GM21528 (cell line): ENCODE results near the gene RAD51B.
"Not testable (repeated sequence)": the region's sequence is repeated elsewhere in the genome, so short reads cannot be mapped to it uniquely, and the experiment has no call there.

Source experiments
- ATAC-seq: cut with Tn5 transposase; IDR thresholded peaks from one replicate; pipeline ENCODE4 v1.9.1; 2021; ENCODE audit warnings: mild to moderate bottlenecking, moderate library complexity; ENCODE audit not compliant: unreplicated experiment, low FRiP score

RAD51B gene

DNA sequence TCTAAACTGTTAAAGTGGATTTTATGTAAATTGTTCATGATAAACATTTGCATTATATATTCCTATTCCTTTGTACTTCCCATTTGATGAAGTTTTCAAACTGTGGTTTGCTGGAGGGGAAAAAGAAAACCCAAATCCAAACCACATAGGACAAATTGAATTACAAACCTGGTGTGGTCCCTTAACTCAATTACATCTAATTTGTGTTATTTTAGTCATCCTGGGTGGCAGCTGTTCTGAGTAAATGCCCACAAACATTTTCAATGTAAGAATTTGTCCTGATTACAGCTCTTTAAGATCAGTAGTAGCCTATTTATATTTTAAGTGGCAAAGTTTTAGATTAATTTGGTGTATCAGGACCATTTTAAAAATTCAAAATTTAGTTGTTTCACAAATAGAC lies 153.9 kb downstream of the RAD51B start:
- ATAC-seq: no peak

DNA sequence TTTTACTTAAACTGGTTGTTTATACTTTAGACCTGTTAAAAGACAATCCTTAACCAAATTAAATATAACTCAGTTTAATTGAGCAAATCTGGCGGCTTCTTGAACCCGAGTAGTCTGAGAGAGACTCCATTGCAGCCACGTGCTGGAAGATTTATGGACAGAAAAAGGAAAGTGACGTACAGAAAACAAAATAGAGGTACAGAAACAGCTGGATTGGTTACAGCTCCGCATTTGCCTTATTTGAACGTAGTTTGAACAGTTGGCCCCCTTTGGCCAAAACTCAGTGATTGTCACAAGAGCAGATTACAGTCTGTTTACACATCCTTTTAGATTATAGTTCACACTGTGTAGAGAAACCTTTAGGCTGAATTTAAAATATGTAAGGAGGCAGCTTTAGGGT lies 155.9 kb downstream of the RAD51B start:
- no peak for ATAC-seq

DNA sequence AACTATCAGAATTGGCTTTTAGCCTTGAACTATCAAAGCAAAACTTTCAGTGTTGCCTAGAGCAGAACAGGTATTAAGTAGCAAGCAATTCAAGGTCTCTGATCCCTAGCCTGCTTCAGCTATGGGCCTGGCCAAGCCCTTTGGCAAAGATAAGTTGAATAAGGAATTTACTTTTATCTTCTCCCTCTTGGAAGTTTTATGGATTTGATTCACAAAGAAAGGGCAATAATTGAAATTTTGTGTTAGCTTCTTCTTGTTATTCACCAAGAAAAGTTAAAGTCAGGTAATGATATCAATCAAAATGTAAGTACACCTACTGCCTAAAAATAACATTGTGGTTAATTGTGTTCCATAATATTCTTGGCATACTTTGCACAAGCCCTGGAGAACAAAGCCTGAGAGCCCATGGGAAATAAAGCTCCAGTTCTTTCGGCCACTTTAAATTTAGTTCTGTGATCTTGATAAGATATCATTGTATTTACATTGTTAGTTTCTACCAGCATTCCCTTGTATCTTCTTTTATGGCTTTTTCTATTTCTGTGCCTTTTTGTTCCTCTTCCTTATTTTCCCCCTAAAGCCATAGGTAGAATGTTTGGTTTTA lies 158.0 kb downstream of the RAD51B start:
- no peak for ATAC-seq

DNA sequence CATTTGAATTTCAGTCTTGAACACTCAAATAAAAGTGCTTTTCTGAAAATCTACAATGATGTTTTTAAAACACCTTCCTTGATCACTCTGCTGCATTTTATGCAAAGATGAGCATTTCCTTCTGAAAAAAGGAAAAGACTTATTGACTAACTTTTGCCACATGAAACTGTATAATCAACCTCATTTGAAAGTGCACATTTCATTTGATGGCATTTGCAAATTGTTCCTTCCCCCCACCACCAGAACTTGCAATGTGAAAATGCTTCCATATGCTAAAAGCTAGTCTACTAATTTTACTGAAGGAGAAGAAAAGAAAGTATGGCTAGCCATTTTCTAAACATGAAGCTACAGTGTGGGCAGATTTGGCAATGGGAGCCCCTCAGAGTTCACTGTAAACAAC lies 159.2 kb downstream of the RAD51B start:
- ATAC-seq: no peak

DNA sequence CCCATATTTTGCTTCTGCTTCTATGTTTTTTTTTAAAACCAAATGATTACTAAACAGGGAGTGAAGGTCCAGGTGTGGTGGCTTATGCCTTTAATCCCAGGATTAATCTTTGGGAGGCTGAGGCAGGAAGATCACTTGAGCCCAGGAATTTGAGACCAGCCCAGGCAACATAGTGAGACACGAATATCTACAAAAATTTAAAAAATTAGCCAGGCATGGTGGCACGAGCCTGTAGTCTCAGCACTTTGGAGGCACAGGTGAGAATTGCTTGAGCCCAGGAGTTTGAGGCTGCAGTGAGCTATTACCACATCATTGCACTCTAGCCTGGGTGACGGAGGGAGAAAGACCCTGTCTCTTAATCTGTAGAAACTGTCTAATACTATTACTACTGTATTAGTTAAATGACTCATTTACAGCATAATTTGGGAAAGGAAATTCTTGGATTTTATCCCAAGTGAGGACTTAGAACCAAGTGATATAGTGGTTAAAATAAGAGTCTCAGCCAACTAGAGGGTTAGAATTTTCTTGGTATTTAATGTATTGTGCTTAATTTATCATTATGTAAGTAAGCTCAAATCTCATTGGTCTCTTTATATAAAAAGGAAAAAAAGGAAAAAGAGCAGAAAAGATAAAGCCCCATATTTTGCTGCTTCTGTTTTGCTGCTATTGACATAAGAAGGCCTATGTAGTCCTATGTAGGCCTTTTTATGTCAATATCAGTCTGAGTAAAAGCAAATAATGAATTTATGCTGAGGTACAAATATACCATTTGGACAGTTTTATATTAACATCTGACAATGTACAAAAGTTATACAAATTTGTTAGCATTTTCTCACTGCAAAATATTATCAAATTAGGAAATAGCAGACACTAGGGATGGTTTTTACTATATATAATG lies 163.4 kb downstream of the RAD51B start:
- no peak for ATAC-seq

DNA sequence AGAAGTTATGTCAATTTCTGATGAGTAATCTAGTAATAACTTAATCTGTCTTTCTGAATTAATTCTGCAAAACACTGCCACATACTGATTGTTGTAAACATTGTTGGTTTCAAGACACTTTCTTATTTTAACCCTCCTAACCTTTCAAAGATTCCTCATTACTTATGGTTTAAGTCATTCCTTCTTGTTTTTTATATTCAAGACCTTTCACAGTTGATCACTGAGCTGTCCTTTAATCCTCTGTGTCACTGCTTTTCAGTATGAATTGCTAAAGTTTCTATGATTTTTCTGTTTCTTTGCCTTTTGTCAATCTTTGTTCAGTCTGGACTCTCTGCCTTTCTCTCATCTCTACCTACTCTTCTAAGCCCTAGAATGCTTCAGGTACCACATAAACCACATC lies 164.7 kb downstream of the RAD51B start:
- ATAC-seq: no peak

DNA sequence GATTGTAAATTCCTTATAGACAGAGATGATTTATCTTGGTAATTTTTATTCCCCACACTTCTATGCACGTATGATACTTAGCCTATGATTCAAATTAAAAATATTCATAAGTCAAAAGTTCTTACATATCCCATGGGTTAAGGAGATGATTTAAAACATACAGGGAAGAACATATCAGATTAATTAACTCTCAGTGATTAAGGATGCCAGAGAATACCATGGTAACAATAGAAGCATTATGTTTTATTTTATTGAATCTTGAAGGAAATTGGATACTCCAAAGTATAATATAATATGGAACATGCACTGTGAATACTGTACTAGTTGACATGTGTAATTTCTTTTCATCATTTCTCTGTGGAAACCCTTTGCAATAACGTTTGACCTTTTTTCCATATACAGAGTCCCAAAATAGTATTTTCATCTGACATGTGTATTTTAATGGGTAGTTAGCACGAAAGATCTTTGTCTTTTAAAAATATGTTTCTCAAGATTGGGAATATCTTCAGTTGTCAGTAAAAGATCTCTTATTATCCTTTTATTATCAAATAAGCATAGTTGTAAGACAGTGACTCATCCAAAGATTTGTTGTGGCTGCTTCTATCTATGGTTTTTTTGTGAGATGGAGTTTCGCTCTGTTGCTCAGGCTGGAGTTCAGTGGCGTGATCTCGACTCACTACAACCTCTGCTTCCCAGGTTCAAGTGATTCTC lies 166.7 kb downstream of the RAD51B start:
- ATAC-seq: no peak

DNA sequence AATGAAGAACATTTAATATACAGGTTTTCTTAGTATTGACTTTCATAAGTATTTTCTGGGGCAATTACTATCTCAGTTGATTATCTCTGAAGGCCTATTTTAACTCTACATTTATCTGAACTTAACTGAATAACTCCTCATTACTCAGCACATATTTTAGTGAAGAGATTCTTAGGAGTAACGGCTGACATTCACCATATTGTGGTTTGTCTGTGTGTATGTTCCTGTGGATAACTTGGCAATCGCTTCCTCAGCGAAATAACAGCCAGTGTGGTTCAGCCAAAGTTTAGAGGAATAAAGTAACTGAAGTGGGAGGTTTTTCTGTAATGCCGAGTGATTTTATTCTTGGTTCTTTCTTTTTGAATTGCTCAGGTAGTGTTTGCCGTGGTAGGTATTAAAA lies 168.0 kb downstream of the RAD51B start:
- no peak for ATAC-seq

DNA sequence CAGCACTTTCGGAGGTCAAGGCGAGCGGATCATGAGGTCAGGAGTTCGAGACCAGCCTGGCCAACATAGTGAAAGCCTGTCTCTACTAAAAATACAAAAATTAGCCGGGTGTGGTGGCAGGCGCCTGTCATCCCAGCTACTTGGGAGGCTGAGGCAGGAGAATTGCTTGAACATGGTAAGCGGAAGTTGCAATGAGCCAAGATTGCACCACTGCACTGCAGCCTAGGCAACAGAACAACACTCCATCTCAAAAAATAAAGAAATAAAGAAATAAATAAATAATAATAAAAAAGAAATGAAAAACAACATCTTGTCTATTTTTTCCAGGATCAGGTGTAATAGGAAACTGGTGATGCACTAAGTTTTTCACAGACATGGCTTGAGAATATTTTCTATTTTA lies 168.6 kb downstream of the RAD51B start:
- ATAC-seq: not testable (repeated sequence)

DNA sequence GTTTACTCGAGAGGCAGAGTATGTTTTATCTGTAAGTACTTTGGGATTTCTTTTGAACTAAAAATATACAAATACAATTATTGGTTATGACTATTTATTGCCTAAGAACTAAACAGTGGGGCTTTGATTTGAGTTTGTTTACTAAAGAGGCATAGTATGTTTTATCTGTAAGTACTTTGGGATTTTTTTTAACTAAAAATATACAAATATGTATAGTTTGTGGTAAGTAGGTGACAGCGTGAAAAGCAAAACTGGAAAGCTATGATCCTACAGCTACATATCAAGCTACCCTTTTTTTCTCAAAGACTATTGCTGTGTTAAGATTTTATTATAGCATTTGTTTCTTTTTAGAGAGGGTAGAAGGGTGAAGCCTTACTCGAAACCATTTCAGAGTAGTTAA lies 171.0 kb downstream of the RAD51B start:
- no peak for ATAC-seq

DNA sequence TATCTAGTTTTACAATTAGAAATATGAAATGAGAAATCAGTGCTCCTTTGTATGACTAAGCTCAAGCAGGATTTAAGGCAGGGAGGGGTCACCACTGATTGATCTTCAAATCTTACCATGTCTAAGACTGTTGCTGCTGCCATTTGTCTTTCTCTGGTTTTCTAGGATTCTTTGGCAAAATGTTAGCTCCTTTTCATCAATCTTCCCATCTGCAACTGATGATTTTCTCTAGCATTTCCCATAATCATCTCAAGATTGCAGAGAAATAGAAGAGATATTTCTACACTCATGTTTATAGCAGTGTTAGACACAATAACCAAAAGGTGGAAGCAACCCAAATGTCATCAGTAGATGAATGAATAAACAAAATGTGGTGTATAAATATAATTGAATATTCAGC lies 175.0 kb downstream of the RAD51B start:
- ATAC-seq: no peak

DNA sequence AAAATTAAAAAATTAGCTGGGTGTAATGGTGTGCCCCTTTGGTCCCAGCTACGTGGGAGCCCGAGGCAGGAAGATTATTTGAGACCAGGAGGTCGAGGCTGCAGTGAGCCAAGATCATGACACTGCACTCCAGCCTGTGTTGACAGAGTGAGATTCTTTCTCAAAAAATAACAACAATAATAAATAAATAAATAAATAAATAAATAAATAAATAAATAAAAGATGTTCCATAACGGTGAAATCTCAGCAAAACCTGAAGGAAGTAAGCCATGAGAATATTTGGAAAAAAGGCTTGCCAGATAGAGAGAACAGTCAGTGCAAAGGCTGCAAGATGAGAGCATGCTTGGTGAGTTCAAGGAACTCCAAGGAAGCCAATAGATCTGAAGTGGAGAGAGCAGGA lies 176.7 kb downstream of the RAD51B start:
- no peak for ATAC-seq

DNA sequence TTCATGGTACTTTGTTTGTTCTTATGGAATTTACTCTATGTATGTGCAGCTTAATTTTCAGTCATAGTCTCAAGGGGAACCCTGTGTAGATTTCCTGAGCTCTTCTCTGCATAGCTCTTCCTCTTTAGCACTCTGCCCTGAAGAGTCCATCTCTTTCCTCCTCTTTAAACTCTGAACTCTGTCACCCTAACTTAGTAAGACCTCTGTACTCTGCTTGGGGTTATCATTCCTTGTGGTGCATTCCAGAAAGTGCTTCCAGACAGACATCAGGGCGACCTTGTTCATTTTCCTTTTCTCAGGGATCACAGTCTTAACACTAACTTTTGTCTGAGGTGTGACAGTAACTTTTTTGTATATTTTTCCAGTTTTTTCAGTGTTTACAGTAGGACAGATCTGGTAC lies 179.3 kb downstream of the RAD51B start:
- ATAC-seq: no peak

DNA sequence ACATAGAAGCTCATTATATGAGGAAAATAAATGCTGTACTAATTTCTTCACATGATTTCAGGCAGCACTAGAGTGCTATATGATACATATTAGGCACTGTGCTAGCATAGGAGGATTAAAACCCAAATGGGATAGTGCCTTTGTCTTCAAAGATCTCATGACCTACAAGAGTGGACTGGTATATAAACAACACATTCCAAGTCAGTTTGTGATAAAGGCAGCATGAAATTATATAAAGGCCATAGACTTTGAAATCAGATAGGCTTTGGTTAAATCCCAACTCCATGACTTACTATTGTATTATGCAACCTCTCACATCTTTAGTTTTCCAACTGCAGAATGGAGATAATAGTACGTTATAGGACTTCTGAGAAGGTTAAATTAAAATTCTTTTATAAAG lies 179.7 kb downstream of the RAD51B start:
- no peak for ATAC-seq

DNA sequence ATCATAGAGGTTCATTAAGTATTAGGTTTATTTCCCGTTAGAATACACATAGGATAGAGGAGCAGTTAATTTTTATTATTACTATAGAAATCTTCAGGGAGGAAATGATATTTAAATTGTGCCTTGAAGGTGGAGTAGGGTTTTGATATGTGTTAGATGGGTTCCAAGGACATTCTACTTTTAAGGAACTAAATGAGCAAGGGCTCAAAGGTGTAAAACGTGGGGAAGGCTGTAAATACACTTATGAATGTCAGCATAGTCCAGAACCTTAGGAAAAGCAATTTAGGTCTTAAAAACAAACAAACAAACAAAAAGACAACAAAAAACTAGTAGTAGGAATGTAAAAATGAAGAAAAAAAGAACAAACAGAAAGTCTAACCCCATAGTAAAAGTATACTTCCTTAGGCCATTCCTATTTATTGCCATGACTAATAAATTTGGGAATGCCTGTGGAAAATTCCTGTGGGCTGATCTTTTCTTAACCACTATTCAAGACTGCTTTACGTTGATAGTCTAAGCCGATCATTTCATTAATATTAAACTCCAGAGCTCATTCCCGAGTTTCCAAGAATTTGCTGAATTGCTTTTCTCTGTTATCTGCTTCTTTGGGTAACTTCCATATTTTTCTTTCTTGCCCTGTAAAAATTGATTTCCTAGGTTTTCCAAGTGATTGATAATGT lies 180.3 kb downstream of the RAD51B start:
- ATAC-seq: no peak

DNA sequence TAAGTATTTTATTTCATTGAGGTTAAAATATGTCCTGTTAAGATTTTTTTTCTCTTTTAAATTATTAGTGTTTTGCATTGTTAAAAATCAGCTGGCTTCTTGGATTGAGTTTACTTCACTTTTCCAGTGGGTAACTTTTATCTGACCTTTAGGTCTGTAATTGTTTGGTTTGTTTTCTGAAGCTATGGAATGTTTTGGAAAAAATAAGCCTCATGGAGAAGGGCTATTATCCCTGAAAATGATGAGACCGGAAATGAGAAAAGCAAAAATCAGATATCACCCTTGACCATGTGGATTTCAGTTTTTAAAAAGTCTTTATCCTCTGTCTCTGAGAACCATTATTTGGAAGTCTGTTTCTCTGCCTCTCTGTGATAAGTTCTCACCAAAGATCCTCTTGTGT lies 180.9 kb downstream of the RAD51B start:
- no peak for ATAC-seq

DNA sequence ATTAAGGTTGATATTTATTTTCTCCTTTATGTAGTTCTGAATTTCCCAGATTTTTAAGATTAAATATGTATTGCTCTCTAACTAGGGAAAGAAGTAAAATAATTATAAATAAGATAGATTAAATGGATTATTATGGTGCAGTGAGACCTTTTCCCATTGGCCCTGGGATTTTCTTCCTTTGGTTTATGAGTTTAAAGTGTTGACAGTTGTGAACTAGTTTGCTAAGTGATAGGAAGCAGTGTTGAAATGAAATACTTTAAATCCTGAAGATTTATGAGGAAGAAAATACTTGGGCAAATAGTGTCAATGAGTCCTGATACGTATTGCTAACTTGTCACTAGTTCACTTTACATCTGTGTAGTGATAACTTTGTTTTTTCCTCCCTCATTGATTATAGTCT lies 188.9 kb downstream of the RAD51B start:
- no peak for ATAC-seq

DNA sequence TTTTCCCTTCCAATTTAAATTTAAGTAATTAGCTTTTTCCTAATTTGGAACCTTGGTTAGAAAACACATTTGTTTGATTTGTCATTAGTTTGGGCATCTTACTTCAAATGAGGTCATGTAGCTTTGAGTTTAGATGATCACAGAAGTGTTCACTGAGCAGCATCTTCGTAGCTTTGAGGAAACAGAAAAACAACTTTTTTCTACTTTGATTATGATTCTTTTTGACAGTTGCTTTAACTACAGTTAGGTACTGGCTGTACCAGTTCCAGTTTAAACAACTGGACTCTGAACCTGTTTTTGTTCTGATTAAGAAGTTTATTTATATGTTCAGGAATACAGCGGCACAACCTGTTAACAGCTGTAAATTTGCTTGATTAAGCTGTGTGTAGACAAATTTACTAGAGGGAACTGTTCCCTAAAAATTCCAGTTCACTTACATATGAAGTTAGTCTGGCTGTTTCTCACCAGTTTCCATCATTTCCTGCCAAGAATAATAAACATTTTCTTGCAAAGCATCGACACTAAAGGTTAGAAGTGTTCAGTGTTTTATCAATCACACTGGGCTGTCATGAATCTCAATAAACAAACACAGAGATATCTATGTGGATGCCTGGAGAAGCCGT lies 191.9 kb downstream of the RAD51B start:
- ATAC-seq: no peak

DNA sequence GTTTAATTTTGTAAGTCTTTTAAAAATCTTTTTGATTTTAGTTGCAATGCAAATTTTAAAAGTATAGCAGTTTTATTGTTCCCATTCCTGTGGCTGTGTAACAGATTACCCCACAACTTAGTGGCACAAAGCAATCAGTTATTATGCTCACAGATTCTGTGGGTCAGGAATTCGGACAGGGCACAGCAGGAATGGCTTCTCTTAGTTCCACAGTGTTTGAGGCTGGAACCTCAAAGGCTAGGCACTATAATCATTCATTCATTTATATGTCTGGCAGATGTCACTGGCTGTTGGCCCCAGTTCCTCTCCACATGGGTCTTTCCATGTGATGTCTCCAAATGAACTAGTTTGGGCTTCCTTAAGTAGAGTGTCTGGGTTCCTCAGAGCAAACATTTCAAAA lies 193.3 kb downstream of the RAD51B start:
- no peak for ATAC-seq

DNA sequence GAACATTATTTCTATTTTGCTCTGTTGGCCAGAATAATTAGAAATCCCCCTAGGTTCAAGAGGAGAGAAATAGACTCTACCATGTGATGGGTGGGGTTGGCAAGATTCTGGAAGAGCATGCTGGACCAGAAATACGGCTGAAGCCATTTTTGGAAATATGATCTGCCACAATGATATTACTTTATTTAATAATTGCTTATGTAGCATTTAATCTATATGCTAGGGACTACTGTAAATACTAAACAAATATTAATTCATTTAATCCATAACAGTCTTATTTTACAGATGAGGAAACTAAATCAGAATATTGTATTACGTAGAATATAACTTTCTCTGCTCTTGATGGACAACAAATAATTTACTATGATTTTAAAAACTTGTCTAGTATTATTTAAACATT lies 193.7 kb downstream of the RAD51B start:
- no peak for ATAC-seq

DNA sequence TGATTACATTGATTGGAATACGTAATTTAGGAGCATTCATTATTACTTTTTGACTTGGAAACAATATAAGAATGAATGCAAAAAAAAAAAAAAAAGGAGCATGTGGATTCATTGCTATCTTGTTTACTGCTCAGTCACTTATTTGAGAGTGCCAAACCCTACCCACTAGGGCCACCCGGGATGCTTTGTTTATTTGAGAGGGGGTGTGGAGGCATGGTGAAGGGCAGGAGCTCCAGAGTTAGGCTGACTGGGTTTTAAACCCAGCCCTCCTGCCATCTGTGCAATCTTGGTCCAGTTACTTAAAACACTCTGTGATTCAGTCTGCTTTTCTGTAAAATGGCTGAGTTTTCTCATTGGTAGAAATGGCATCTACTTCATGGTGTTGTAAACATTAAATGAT lies 195.2 kb downstream of the RAD51B start:
- ATAC-seq: no peak
